NAMALWA (cell line): ENCODE results near the gene PTPDC1.

ENCODE experiments used
- DNase-seq: peaks from one replicate; pipeline ENCODE4 v3.0.0-alpha.2; 2015; ENCODE audit warnings: low spot score

The PTPDC1 gene

GRCh38 chr9:94084314-94084713, at the start of gene PTPDC1:
Gene PTPDC1 (plus strand): TSS chr9:94084464. CDS start chr9:94084531, 67 bp downstream.
- DNase-seq: peak; percentile 5

- no peak for DNase-seq
These were observed 49.8 kb upstream of the PTPDC1 start for GRCh38 chr9:94034511-94034910.

GRCh38 chr9:94039786-94040185, 44.5 kb upstream of the PTPDC1 start:
- no peak for DNase-seq

GRCh38 chr9:94042516-94043360, 41.5 kb upstream of the PTPDC1 start:
- no peak for DNase-seq

- no peak for DNase-seq
These were observed 29.5 kb upstream of the PTPDC1 start for GRCh38 chr9:94054716-94055115.

GRCh38 chr9:94056442-94056974, 27.8 kb upstream of the PTPDC1 start:
- DNase-seq: no peak

- DNase-seq: no peak
These were observed 26.3 kb upstream of the PTPDC1 start for GRCh38 chr9:94057918-94058317.

- no peak for DNase-seq
These were observed 22.4 kb upstream of the PTPDC1 start for GRCh38 chr9:94061864-94062263.

GRCh38 chr9:94065535-94065961, 18.7 kb upstream of the PTPDC1 start:
- DNase-seq: peak; percentile 84

- no peak for DNase-seq
These were observed 16.0 kb upstream of the PTPDC1 start for GRCh38 chr9:94068257-94068656.

- DNase-seq: no peak
These were observed 7.7 kb upstream of the PTPDC1 start for GRCh38 chr9:94076557-94076956.

GRCh38 chr9:94078086-94078485, 6.2 kb upstream of the PTPDC1 start:
- no peak for DNase-seq

- DNase-seq: no peak
These were observed 5.0 kb upstream of the PTPDC1 start for GRCh38 chr9:94079236-94079635.

GRCh38 chr9:94080249-94080648, 4.0 kb upstream of the PTPDC1 start:
- no peak for DNase-seq

- DNase-seq: no peak
These were observed 2.8 kb upstream of the PTPDC1 start for GRCh38 chr9:94081435-94081834.

- no peak for DNase-seq
These were observed 2.3 kb upstream of the PTPDC1 start for GRCh38 chr9:94081864-94082463.

GRCh38 chr9:94082553-94082952, 1.7 kb upstream of the PTPDC1 start:
- DNase-seq: no peak

GRCh38 chr9:94082956-94083355, 1.3 kb upstream of the PTPDC1 start:
- no peak for DNase-seq

- DNase-seq: no peak
These were observed 880 bp upstream of the PTPDC1 start for GRCh38 chr9:94083384-94083783.

- no peak for DNase-seq
These were observed 887 bp downstream of the PTPDC1 start for GRCh38 chr9:94085062-94085639.

- no peak for DNase-seq
These were observed 2.5 kb downstream of the PTPDC1 start for GRCh38 chr9:94086486-94087345.
